ENCODE measurements around the gene PCSK4. TPM values are rescaled to one million over a fixed set of nuclear protein-coding genes. Genes with fewer than 3 reads are reported as not detected.

Gene PCSK4
- total and polyA plus RNA-seq, 2 of the 4 experiments (the other 2 are of a cell fraction): 0.72 to 1.7 TPM

- H4K91ac ChIP-seq (ENCODE audit: insufficient read depth, low read depth, low read length): no peak overlapping the region
- no peak overlapping the region for H3K9ac ChIP-seq (ENCODE audit: low read depth, low read length)
- H3K4me1 ChIP-seq (ENCODE audit: control insufficient read depth, insufficient read depth, low read length): peaks cover 9% of the 10 kb centered on the region
- peaks cover 3% of the 10 kb centered on the region; the same call in 1 of the 2 replicates for H4K20me1 ChIP-seq (ENCODE audit: insufficient read depth, low read length)
- no peak overlapping the region for H2AK5ac ChIP-seq (ENCODE audit: low read depth, low read length)
- no peak overlapping the region for H3K18ac ChIP-seq (ENCODE audit: low read depth, low read length)
- H2BK120ac ChIP-seq (ENCODE audit: low read depth, low read length): no peak overlapping the region
- no peak overlapping the region for H4K5ac ChIP-seq (ENCODE audit: low read depth, low read length)
- ChIA-PET CTCF (no interaction called here), POLR2A (ENCODE audit: unreplicated experiment) (interaction anchor here (0.6 kb wide), 1 partner anchor 253 kb away, joined by 3 read pairs; no protein-coding TSS in a partner anchor)
- ATAC-seq (ENCODE audit: low read depth): no peak
- H3K36me3 ChIP-seq (ENCODE audit: control insufficient read depth, insufficient read depth, low read length): no peaks in the 10 kb centered on the region
- no peak overlapping the region for H3K4me2 ChIP-seq (ENCODE audit: low read depth, low read length)
- no TSS peak for BruUV-seq (replicated peaks)
- H3K27ac ChIP-seq (ENCODE audit: insufficient read depth, low read length): no peak overlapping the region
- H3K9me3 ChIP-seq (ENCODE audit: control insufficient read depth, insufficient read depth, low read length): no peaks in the 10 kb centered on the region
- TF ChIP-seq CTCF (conservative IDR thresholded peaks at IDR 0.05; ENCODE audit: low read depth, low read length): no peak
- no peak for TF ChIP-seq BHLHE40 (IDR thresholded peaks at IDR 0.05; ENCODE audit: low read depth, low read length)
- TF ChIP-seq MXI1 (IDR thresholded peaks at IDR 0.05; ENCODE audit: borderline replicate concordance, low read depth, low read length): no peak
- TF ChIP-seq POLR2A (IDR thresholded peaks at IDR 0.05; ENCODE audit: low read depth, low read length): no peak
- no peak for TF ChIP-seq MAZ (IDR thresholded peaks at IDR 0.05; ENCODE audit: borderline replicate concordance, low read depth, low read length)
- no peak for TF ChIP-seq CHD1 (IDR thresholded peaks at IDR 0.05; ENCODE audit: low read depth, low read length)
- TF ChIP-seq RAD21 (IDR thresholded peaks at IDR 0.05; ENCODE audit: low read length): no peak
- no peak for TF ChIP-seq RFX5 (IDR thresholded peaks at IDR 0.05; ENCODE audit: low read depth, low read length)
- TF ChIP-seq SMC3 (IDR thresholded peaks at IDR 0.05; ENCODE audit: low read depth, low read length): no peak
- TF ChIP-seq CEBPB (IDR thresholded peaks at IDR 0.05; ENCODE audit: low read depth, low read length): no peak
- no peak for TF ChIP-seq FOS (IDR thresholded peaks at IDR 0.05; ENCODE audit: low read depth, low read length)
- intact Hi-C loops (cut with micrococcal nuclease) (no loop called here), in situ Hi-C loops (cut with MboI; ENCODE audit: low sequenced_read_pairs) (no loop called here), dilution Hi-C loops (cut with HindIII; ENCODE audit: low sequenced_read_pairs, unreplicated experiment) (no loop called here)
- no peak overlapping the region for H3K14ac ChIP-seq (replicated peaks; ENCODE audit: low read depth, low read length)
- DNase-seq: no peak
- H3K9me1 ChIP-seq (ENCODE audit: insufficient read depth, low read length): no peaks in the 10 kb centered on the region
- H2BK5ac ChIP-seq (ENCODE audit: low read depth, low read length, poor library complexity, severe bottlenecking): no peak overlapping the region
- no peak overlapping the region for H3K23ac ChIP-seq (ENCODE audit: low read depth, low read length)
- H2BK15ac ChIP-seq (ENCODE audit: low read depth, low read length): no peak overlapping the region
- peaks cover 5% of the 10 kb centered on the region; the same call in 1 of the 2 replicates for H3K27me3 ChIP-seq (ENCODE audit: control insufficient read depth, insufficient read depth, low read length)
- no peaks in the 10 kb centered on the region for H3K79me1 ChIP-seq (ENCODE audit: low read depth in 1 of 2, low read length in 2 of 2)
- no peak overlapping the region for H2AK9ac ChIP-seq (replicated peaks; ENCODE audit: low read depth, low read length, poor library complexity)
- no peak overlapping the region for H2BK20ac ChIP-seq (ENCODE audit: low read depth, low read length)
- no peak overlapping the region for H2AFZ ChIP-seq (replicated peaks; ENCODE audit: low read length, poor library complexity)
- H3K56ac ChIP-seq (ENCODE audit: extremely low read depth, insufficient read depth, low read length): no peak overlapping the region
- WGBS, 2 experiments (ENCODE audit: extremely low coverage in 2 of 2, insufficient read length in 1 of 2): 90% methylated on average over 36 of the region's 56 CpGs; no CpG with 5 or more reads in 1 of the 2 experiments
- H3K4me3 ChIP-seq (ENCODE audit: insufficient read depth, low read depth, low read length): no peak overlapping the region
- no peak overlapping the region for H4K8ac ChIP-seq (ENCODE audit: low read depth in 2 of 2, low read length in 2 of 2)
- H3K4ac ChIP-seq (ENCODE audit: low read depth, low read length): no peak overlapping the region
These were observed 3.2 kb downstream of the PCSK4 start for GRCh38 chr19:1486720-1487575.

Data from IMR-90 (cell line).